Measurements from ENCODE around the gene CARD10.

CARD10 gene

GRCh38 chr22:37566903-37567798 lies 47.9 kb upstream of the CARD10 start:
- no peak for TF ChIP-seq EGR1 (IDR thresholded peaks at IDR 0.05)
- TF ChIP-seq NFIC (IDR thresholded peaks at IDR 0.05): no peak
- TF ChIP-seq MAX (IDR thresholded peaks at IDR 0.05): 0 out of 2 replicates have a peak, but pooled peaks have one; percentile 8
- no peak for TF ChIP-seq REST (IDR thresholded peaks at IDR 0.05; ENCODE audit: low read depth)
- peak; percentile 94 for TF ChIP-seq RAD21 (IDR thresholded peaks at IDR 0.05; ENCODE audit: low read depth)

GRCh38 chr22:37566329-37566837 lies 47.2 kb upstream of the CARD10 start:
- no peak for TF ChIP-seq CREB1 (IDR thresholded peaks at IDR 0.05; ENCODE audit: low read depth)
- TF ChIP-seq TEAD4 (IDR thresholded peaks at IDR 0.05): no peak
- no peak for TF ChIP-seq TCF12 (IDR thresholded peaks at IDR 0.05; ENCODE audit: low read depth)
- no peak for TF ChIP-seq REST (IDR thresholded peaks at IDR 0.05; ENCODE audit: low read depth)
- TF ChIP-seq USF1 (IDR thresholded peaks at IDR 0.05): no peak
- no peak for TF ChIP-seq RAD21 (IDR thresholded peaks at IDR 0.05; ENCODE audit: low read depth)
- no peak for TF ChIP-seq EP300 (IDR thresholded peaks at IDR 0.05; ENCODE audit: borderline replicate concordance)
- no peak for TF ChIP-seq FOXM1 (IDR thresholded peaks at IDR 0.05; ENCODE audit: borderline replicate concordance, low read depth)
- TF ChIP-seq ZBTB7A (IDR thresholded peaks at IDR 0.05; ENCODE audit: low read depth): no peak
- no peak for TF ChIP-seq YY1 (IDR thresholded peaks at IDR 0.05; ENCODE audit: low read depth)
- no peak for TF ChIP-seq TAF1 (IDR thresholded peaks at IDR 0.05; ENCODE audit: low read depth)

GRCh38 chr22:37565830-37566229 lies 46.6 kb upstream of the CARD10 start:
- no peak for TF ChIP-seq CREB1 (IDR thresholded peaks at IDR 0.05; ENCODE audit: low read depth)
- no peak for TF ChIP-seq TAF1 (IDR thresholded peaks at IDR 0.05; ENCODE audit: low read depth)
- no peak for TF ChIP-seq TEAD4 (IDR thresholded peaks at IDR 0.05)
- no peak for TF ChIP-seq MAX (IDR thresholded peaks at IDR 0.05)
- TF ChIP-seq NFIC (IDR thresholded peaks at IDR 0.05): no peak
- TF ChIP-seq TCF12 (IDR thresholded peaks at IDR 0.05; ENCODE audit: low read depth): no peak
- no peak for TF ChIP-seq EGR1 (IDR thresholded peaks at IDR 0.05)
- no peak for TF ChIP-seq REST (IDR thresholded peaks at IDR 0.05; ENCODE audit: low read depth)
- TF ChIP-seq YY1 (IDR thresholded peaks at IDR 0.05; ENCODE audit: low read depth): no peak
- TF ChIP-seq ZBTB7A (IDR thresholded peaks at IDR 0.05; ENCODE audit: low read depth): no peak
- no peak for TF ChIP-seq USF1 (IDR thresholded peaks at IDR 0.05)
- TF ChIP-seq RAD21 (IDR thresholded peaks at IDR 0.05; ENCODE audit: low read depth): no peak
- TF ChIP-seq EP300 (IDR thresholded peaks at IDR 0.05; ENCODE audit: borderline replicate concordance): no peak
- TF ChIP-seq FOXM1 (IDR thresholded peaks at IDR 0.05; ENCODE audit: borderline replicate concordance, low read depth): no peak
- no peak for TF ChIP-seq CEBPB (IDR thresholded peaks at IDR 0.05)

GRCh38 chr22:37564111-37564711 lies 45.0 kb upstream of the CARD10 start:
- TF ChIP-seq RAD21 (IDR thresholded peaks at IDR 0.05; ENCODE audit: low read depth): no peak
- TF ChIP-seq TAF1 (IDR thresholded peaks at IDR 0.05; ENCODE audit: low read depth): no peak
- no peak for TF ChIP-seq TEAD4 (IDR thresholded peaks at IDR 0.05)
- TF ChIP-seq YY1 (IDR thresholded peaks at IDR 0.05; ENCODE audit: low read depth): no peak
- no peak for TF ChIP-seq EGR1 (IDR thresholded peaks at IDR 0.05)
- no peak for TF ChIP-seq NFIC (IDR thresholded peaks at IDR 0.05)
- TF ChIP-seq USF1 (IDR thresholded peaks at IDR 0.05): no peak
- TF ChIP-seq REST (IDR thresholded peaks at IDR 0.05; ENCODE audit: low read depth): no peak
